ENCODE results near the gene PGBD5. TPM values are rescaled to one million over a fixed set of nuclear protein-coding genes. Genes with fewer than 3 reads are reported as not detected.

The PGBD5 gene
- total RNA-seq, 2 donors from 2014 or later: 2.6 to 4.3 TPM

GRCh38 chr1:230326971-230327891 is 98.9 kb downstream of the PGBD5 start:
- intact Hi-C loops (cut with DNase I): no loop called here
- TF ChIP-seq POLR2A (IDR thresholded peaks at IDR 0.05): no peak
- no peak for TF ChIP-seq CTCF (IDR thresholded peaks at IDR 0.05)
- no peaks in the 10 kb centered on the region for H3K27me3 ChIP-seq
- no peaks in the 10 kb centered on the region for H3K9me3 ChIP-seq
- WGBS, 2 donors: 72 to 76% methylated on average over 22 to 30 of the region's 31 CpGs
- peaks cover 0 to 6% of the 10 kb centered on the region in 2 donors for H3K36me3 ChIP-seq (replicated peaks in 1 of 2; ENCODE audit: insufficient read depth in 1 of 2, low read depth in 2 of 2)
- DNase-seq (peak in 1 of 4 donors; percentile 26), ATAC-seq (peak; percentile 67)
- H3K4me3 ChIP-seq: no peak overlapping the region
- H3K27ac ChIP-seq: no peak overlapping the region
- H3K4me1 ChIP-seq: peaks cover 11% of the 10 kb centered on the region

- H3K27ac ChIP-seq: no peak overlapping the region
- intact Hi-C loops (cut with DNase I): no loop called here
- no peaks in the 10 kb centered on the region for H3K27me3 ChIP-seq
- ATAC-seq (no peak), DNase-seq (no peak)
- H3K4me1 ChIP-seq: peaks cover 11% of the 10 kb centered on the region
- peaks cover 0 to 6% of the 10 kb centered on the region in 2 donors for H3K36me3 ChIP-seq (replicated peaks in 1 of 2; ENCODE audit: insufficient read depth in 1 of 2, low read depth in 2 of 2)
- no peak overlapping the region for H3K4me3 ChIP-seq
- TF ChIP-seq POLR2A (IDR thresholded peaks at IDR 0.05) (no peak), CTCF (IDR thresholded peaks at IDR 0.05) (no peak)
- no peaks in the 10 kb centered on the region for H3K9me3 ChIP-seq
- 89 to 97% methylated on average over 4 to 9 of the region's 9 CpGs for WGBS, 2 donors
These were observed 102.4 kb downstream of the PGBD5 start for GRCh38 chr1:230323686-230324085.

- ATAC-seq (no peak), DNase-seq (no peak)
- H3K27ac ChIP-seq: no peak overlapping the region
- H3K27me3 ChIP-seq: no peaks in the 10 kb centered on the region
- H3K4me1 ChIP-seq: peaks cover 14% of the 10 kb centered on the region
- peaks cover 0 to 6% of the 10 kb centered on the region in 2 donors for H3K36me3 ChIP-seq (replicated peaks in 1 of 2; ENCODE audit: insufficient read depth in 1 of 2, low read depth in 2 of 2)
- WGBS, 2 donors: 89 to 92% methylated on average over 21 to 23 of the region's 23 CpGs
- no peak overlapping the region for H3K4me3 ChIP-seq
- H3K9me3 ChIP-seq: no peaks in the 10 kb centered on the region
- intact Hi-C loops (cut with DNase I): no loop called here
- TF ChIP-seq POLR2A (IDR thresholded peaks at IDR 0.05) (no peak), CTCF (IDR thresholded peaks at IDR 0.05) (no peak)
These were observed 103.1 kb downstream of the PGBD5 start for GRCh38 chr1:230322967-230323547.

- 92 to 94% methylated on average over 15 of the region's 15 CpGs for WGBS, 2 donors
- H3K4me1 ChIP-seq: peaks cover 10% of the 10 kb centered on the region
- ATAC-seq: no peak
- H3K36me3 ChIP-seq (replicated peaks in 1 of 2; ENCODE audit: insufficient read depth in 1 of 2, low read depth in 2 of 2): peaks cover 0 to 6% of the 10 kb centered on the region in 2 donors
- H3K4me3 ChIP-seq: no peak overlapping the region
- intact Hi-C loops (cut with DNase I): no loop called here
- H3K27me3 ChIP-seq: no peaks in the 10 kb centered on the region
- no peaks in the 10 kb centered on the region for H3K9me3 ChIP-seq
- DNase-seq: no peak
- no peak overlapping the region for H3K27ac ChIP-seq
- TF ChIP-seq POLR2A (IDR thresholded peaks at IDR 0.05) (no peak), CTCF (IDR thresholded peaks at IDR 0.05) (no peak)
These were observed 103.7 kb downstream of the PGBD5 start for GRCh38 chr1:230322421-230322756.
